Glomerular visceral epithelial cell (primary cell): ENCODE measurements around the gene HPSE2.

Experiments
- DNase-seq: peaks from one replicate; pipeline ENCODE4 v3.0.0-alpha.2; 2016; ENCODE audit errors: extremely low spot score

Gene HPSE2

GRCh38 chr10:98846787-98847186 lies 388.9 kb downstream of the HPSE2 start:
- DNase-seq = no peak

- DNase-seq = no peak
Measured at GRCh38 chr10:98833542-98833941, 402.1 kb downstream of the HPSE2 start.

- no peak for DNase-seq
Measured at GRCh38 chr10:98832738-98833137, 402.9 kb downstream of the HPSE2 start.

GRCh38 chr10:98832196-98832595 lies 403.5 kb downstream of the HPSE2 start:
- no peak for DNase-seq

GRCh38 chr10:98831391-98831790 lies 404.3 kb downstream of the HPSE2 start:
- no peak for DNase-seq

GRCh38 chr10:98825741-98826140 lies 409.9 kb downstream of the HPSE2 start:
- no peak for DNase-seq

GRCh38 chr10:98817396-98817795 lies 418.3 kb downstream of the HPSE2 start:
- no peak for DNase-seq

- DNase-seq = no peak
Measured at GRCh38 chr10:98815039-98815885, 420.4 kb downstream of the HPSE2 start.

GRCh38 chr10:98814470-98814869 lies 421.2 kb downstream of the HPSE2 start:
- no peak for DNase-seq

GRCh38 chr10:98808282-98808892 lies 427.3 kb downstream of the HPSE2 start:
- no peak for DNase-seq

- DNase-seq = no peak
Measured at GRCh38 chr10:98800263-98800662, 435.4 kb downstream of the HPSE2 start.

- no peak for DNase-seq
Measured at GRCh38 chr10:98795467-98795866, 440.2 kb downstream of the HPSE2 start.

- no peak for DNase-seq
Measured at GRCh38 chr10:98790817-98791216, 444.8 kb downstream of the HPSE2 start.

- DNase-seq = no peak
Measured at GRCh38 chr10:98778277-98778759, 457.3 kb downstream of the HPSE2 start.

GRCh38 chr10:98758463-98758862 lies 477.2 kb downstream of the HPSE2 start:
- DNase-seq = no peak

GRCh38 chr10:98748298-98748697 lies 487.4 kb downstream of the HPSE2 start:
- DNase-seq = no peak

- DNase-seq = no peak
Measured at GRCh38 chr10:98745645-98746044, 490.0 kb downstream of the HPSE2 start.

- no peak for DNase-seq
Measured at GRCh38 chr10:98720551-98720950, 515.1 kb downstream of the HPSE2 start.

GRCh38 chr10:98713586-98713985 lies 522.1 kb downstream of the HPSE2 start:
- no peak for DNase-seq

- DNase-seq = no peak
Measured at GRCh38 chr10:98696516-98696915, 539.1 kb downstream of the HPSE2 start.

GRCh38 chr10:98694883-98695282 lies 540.8 kb downstream of the HPSE2 start:
- DNase-seq = no peak

GRCh38 chr10:98694014-98694413 lies 541.6 kb downstream of the HPSE2 start:
- DNase-seq = no peak

- no peak for DNase-seq
Measured at GRCh38 chr10:98687685-98688084, 548.0 kb downstream of the HPSE2 start.
